ENCODE measurements around the gene CGB1.

The CGB1 gene

DNA sequence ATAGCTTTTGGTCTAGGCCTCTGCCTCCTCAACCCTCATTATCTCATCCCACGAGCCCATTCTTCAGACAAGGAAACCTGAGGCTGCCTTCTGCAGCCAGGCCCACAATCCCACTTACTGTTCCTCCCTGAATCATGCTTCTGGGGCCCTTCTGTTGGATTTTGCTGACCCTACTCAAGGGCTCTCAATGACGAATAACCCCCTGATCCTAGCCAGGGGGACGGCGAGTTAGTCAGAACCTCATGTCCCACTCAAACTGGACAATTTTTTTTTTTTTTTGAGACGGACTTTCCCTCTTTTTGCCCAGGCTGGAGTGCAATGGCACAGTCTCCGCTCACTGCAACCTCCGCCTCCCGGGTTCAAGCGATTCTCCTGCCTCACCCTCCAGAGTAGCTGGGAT lies 14.6 kb downstream of the CGB1 start (continued):
- TF ChIP-seq, protein P1, sequence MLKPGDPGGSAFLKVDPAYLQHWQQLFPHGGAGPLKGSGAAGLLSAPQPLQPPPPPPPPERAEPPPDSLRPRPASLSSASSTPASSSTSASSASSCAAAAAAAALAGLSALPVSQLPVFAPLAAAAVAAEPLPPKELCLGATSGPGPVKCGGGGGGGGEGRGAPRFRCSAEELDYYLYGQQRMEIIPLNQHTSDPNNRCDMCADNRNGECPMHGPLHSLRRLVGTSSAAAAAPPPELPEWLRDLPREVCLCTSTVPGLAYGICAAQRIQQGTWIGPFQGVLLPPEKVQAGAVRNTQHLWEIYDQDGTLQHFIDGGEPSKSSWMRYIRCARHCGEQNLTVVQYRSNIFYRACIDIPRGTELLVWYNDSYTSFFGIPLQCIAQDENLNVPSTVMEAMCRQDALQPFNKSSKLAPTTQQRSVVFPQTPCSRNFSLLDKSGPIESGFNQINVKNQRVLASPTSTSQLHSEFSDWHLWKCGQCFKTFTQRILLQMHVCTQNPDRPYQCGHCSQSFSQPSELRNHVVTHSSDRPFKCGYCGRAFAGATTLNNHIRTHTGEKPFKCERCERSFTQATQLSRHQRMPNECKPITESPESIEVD (tag by site-specific recombination; IDR thresholded peaks at IDR 0.05) = no peak
- TF ChIP-seq KLF8 (tag by site-specific recombination; IDR thresholded peaks at IDR 0.05) (no peak), ZNF660 (tag by site-specific recombination; IDR thresholded peaks at IDR 0.05) (no peak), ZBTB20 (tag by site-specific recombination; IDR thresholded peaks at IDR 0.05) (no peak)
- TF ChIP-seq, protein P2, sequence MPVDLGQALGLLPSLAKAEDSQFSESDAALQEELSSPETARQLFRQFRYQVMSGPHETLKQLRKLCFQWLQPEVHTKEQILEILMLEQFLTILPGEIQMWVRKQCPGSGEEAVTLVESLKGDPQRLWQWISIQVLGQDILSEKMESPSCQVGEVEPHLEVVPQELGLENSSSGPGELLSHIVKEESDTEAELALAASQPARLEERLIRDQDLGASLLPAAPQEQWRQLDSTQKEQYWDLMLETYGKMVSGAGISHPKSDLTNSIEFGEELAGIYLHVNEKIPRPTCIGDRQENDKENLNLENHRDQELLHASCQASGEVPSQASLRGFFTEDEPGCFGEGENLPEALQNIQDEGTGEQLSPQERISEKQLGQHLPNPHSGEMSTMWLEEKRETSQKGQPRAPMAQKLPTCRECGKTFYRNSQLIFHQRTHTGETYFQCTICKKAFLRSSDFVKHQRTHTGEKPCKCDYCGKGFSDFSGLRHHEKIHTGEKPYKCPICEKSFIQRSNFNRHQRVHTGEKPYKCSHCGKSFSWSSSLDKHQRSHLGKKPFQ (tag by site-specific recombination; IDR thresholded peaks at IDR 0.05) = no peak

DNA sequence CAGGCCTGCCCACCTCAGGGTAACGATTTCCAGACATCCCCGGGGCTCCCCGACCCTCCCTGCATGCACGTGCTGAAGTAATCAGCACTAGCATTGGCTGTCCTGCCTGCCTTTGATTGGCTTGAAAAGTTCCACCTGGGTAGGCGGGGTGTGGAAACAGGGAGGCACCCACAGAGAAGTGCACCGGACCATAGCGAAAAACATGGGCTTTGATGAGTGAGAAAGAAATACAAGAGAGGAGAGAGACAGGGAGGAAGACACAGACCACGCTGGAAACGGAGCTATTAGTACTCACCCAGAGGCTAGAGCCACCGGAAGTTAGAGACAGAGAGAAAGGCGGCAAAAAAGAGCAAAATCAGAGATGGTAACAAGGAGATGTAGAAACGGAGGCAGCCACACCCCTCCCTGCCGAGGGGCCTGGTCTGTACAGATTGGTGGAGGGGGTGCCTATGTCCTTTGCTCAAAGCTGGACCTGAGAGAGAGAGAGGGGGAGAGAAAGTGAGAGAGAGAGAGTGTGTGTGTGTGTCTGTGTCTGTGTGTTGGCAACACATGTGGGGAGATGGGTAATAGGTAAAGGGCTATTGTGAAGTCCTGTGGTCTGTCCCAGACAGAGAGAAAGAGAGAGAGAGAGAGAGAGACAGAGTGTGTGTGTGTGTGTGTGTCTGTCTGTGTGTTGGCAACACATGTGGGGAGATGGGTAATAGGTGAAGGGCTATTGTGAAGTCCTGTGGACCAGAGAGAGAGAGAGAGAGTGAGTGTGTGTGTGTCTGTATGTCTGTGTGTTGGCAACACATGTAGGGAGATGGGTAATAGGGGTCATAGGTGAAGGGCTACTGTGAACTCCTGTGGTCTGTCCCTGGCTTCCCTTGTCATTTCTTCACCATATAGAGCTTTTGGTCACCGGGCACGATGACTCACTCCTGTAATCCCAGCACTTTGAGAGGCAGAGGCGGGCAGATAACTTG lies 15.5 kb downstream of the CGB1 start:
- ChIA-PET CTCF (interaction anchor here (0.6 to 2.6 kb wide), 7 partner anchors 21 to 178 kb away, joined by 3 to 12 read pairs (median 6); partner anchors contain the start of genes GYS1 and RUVBL2), POLR2A (interaction anchor here (0.6 to 3.4 kb wide), 3 partner anchors 28 to 659 kb away, joined by 5 to 20 read pairs (median 6); partner anchors contain the start of genes GYS1 and RUVBL2)
- Histone ChIP-seq H3K27ac (ENCODE audit: extremely low read depth, low read depth, low read length) (no peak overlapping the region), H3K4me1 (ENCODE audit: control insufficient read depth, insufficient read depth, low read length) (peaks cover 8% of the 10 kb centered on the region), H3K9me3 (ENCODE audit: control insufficient read depth, insufficient read depth, low read depth, low read length) (no peaks in the 10 kb centered on the region), H3K4me3 (ENCODE audit: low read depth, low read length) (no peak overlapping the region), H3K36me3 (ENCODE audit: control insufficient read depth in 2 of 2, insufficient read depth in 1 of 2, low read length in 2 of 2) (peaks cover 0 to 3% of the 10 kb centered on the region in 2 experiments; a peak in 2 of 3 replicates)
- peak; percentile 78; the same call in 1 of the 2 replicates for TF ChIP-seq KLF8 (tag by site-specific recombination; IDR thresholded peaks at IDR 0.05)
- TF ChIP-seq ZNF596 (tag by site-specific recombination; IDR thresholded peaks at IDR 0.05) = peak; percentile 86
- TF ChIP-seq ZSCAN23 (tag by site-specific recombination; IDR thresholded peaks at IDR 0.05) = peak; percentile 52; the same call in 1 of the 2 replicates
- TF ChIP-seq, protein P2 (tag by site-specific recombination; IDR thresholded peaks at IDR 0.05) = no peak
- TF ChIP-seq ZNF768 (tag by site-specific recombination; IDR thresholded peaks at IDR 0.05) = no peak
- TF ChIP-seq, protein P3, sequence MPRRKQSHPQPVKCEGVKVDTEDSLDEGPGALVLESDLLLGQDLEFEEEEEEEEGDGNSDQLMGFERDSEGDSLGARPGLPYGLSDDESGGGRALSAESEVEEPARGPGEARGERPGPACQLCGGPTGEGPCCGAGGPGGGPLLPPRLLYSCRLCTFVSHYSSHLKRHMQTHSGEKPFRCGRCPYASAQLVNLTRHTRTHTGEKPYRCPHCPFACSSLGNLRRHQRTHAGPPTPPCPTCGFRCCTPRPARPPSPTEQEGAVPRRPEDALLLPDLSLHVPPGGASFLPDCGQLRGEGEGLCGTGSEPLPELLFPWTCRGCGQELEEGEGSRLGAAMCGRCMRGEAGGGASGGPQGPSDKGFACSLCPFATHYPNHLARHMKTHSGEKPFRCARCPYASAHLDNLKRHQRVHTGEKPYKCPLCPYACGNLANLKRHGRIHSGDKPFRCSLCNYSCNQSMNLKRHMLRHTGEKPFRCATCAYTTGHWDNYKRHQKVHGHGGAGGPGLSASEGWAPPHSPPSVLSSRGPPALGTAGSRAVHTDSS (tag by site-specific recombination; IDR thresholded peaks at IDR 0.05) = no peak
- TF ChIP-seq ZEB2 (tag by site-specific recombination; IDR thresholded peaks at IDR 0.05) = peak; percentile 42; the same call in 1 of the 2 replicates
- TF ChIP-seq ZNF792 (tag by site-specific recombination; IDR thresholded peaks at IDR 0.05) = 0 out of 2 replicates have a peak, but pooled peaks have one; percentile 43
- TF ChIP-seq, protein P4, sequence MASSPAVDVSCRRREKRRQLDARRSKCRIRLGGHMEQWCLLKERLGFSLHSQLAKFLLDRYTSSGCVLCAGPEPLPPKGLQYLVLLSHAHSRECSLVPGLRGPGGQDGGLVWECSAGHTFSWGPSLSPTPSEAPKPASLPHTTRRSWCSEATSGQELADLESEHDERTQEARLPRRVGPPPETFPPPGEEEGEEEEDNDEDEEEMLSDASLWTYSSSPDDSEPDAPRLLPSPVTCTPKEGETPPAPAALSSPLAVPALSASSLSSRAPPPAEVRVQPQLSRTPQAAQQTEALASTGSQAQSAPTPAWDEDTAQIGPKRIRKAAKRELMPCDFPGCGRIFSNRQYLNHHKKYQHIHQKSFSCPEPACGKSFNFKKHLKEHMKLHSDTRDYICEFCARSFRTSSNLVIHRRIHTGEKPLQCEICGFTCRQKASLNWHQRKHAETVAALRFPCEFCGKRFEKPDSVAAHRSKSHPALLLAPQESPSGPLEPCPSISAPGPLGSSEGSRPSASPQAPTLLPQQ (tag by site-specific recombination; IDR thresholded peaks at IDR 0.05) = peak; percentile 61
- peak; percentile 14; the same call in 1 of the 2 replicates for TF ChIP-seq ZNF394 (tag by site-specific recombination; IDR thresholded peaks at IDR 0.05; ENCODE audit: borderline replicate concordance)
- peak; percentile 56; the same call in 1 of the 2 replicates for TF ChIP-seq ZXDB (tag by site-specific recombination; IDR thresholded peaks at IDR 0.05)
- no peak for TF ChIP-seq ZNF473 (tag by site-specific recombination; IDR thresholded peaks at IDR 0.05)
- peak; percentile 79 for TF ChIP-seq KLF1 (tag by site-specific recombination; IDR thresholded peaks at IDR 0.05)
- no peak for TF ChIP-seq ZNF274 (IDR thresholded peaks at IDR 0.05; ENCODE audit: low read length)
- TF ChIP-seq ZNF274 (tag by site-specific recombination; IDR thresholded peaks at IDR 0.05; ENCODE audit: borderline replicate concordance) = peak; percentile 47; the same call in 1 of the 2 replicates
- TF ChIP-seq ZNF76 (tag by site-specific recombination; IDR thresholded peaks at IDR 0.05; ENCODE audit: borderline replicate concordance, low read depth) = peak; percentile 37; the same call in 1 of the 2 replicates
- peak; percentile 56; the same call in 1 of the 2 replicates for TF ChIP-seq RBAK (tag by site-specific recombination; IDR thresholded peaks at IDR 0.05)
- TF ChIP-seq ZNF248 (tag by site-specific recombination; IDR thresholded peaks at IDR 0.05) = no peak
- no peak for TF ChIP-seq HOXC10 (CRISPR knock-in tag; IDR thresholded peaks at IDR 0.05)
- TF ChIP-seq ZNF24 (tag by site-specific recombination; IDR thresholded peaks at IDR 0.05) = peak; percentile 69; the same call in 1 of the 2 replicates
- TF ChIP-seq, protein P5, sequence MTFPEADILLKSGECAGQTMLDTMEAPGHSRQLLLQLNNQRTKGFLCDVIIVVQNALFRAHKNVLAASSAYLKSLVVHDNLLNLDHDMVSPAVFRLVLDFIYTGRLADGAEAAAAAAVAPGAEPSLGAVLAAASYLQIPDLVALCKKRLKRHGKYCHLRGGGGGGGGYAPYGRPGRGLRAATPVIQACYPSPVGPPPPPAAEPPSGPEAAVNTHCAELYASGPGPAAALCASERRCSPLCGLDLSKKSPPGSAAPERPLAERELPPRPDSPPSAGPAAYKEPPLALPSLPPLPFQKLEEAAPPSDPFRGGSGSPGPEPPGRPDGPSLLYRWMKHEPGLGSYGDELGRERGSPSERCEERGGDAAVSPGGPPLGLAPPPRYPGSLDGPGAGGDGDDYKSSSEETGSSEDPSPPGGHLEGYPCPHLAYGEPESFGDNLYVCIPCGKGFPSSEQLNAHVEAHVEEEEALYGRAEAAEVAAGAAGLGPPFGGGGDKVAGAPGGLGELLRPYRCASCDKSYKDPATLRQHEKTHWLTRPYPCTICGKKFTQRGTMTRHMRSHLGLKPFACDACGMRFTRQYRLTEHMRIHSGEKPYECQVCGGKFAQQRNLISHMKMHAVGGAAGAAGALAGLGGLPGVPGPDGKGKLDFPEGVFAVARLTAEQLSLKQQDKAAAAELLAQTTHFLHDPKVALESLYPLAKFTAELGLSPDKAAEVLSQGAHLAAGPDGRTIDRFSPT (tag by site-specific recombination; IDR thresholded peaks at IDR 0.05) = 0 out of 2 replicates have a peak, but pooled peaks have one; percentile 36
